Left forelimb (tissue), 1 donor: ENCODE data around the gene SPTB.

Experiments used
- DNase-seq: peaks from one replicate; pipeline ENCODE4 v3.0.0-alpha.2; 2018; ENCODE audit warnings: low spot score

SPTB gene

DNA sequence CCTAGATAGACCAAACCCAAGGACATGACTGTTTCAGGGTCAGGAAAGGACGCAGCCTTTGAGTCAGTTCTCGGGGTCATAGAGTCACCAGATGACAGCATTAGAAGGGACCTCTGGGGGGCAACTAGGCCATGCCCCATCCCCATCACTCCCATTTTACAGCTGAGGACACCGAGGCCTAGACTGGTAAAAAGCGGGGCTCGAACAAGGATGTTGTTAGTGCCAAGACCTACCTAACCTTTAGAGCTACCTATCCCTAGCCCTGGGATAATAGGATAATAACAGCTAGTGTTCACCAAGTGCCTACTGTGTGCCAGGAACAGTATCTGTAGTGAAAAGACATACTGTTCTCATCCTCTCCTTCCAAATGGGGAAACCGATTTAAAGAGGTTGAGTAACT is 126.8 kb downstream of the SPTB start:
- DNase-seq: no peak

DNA sequence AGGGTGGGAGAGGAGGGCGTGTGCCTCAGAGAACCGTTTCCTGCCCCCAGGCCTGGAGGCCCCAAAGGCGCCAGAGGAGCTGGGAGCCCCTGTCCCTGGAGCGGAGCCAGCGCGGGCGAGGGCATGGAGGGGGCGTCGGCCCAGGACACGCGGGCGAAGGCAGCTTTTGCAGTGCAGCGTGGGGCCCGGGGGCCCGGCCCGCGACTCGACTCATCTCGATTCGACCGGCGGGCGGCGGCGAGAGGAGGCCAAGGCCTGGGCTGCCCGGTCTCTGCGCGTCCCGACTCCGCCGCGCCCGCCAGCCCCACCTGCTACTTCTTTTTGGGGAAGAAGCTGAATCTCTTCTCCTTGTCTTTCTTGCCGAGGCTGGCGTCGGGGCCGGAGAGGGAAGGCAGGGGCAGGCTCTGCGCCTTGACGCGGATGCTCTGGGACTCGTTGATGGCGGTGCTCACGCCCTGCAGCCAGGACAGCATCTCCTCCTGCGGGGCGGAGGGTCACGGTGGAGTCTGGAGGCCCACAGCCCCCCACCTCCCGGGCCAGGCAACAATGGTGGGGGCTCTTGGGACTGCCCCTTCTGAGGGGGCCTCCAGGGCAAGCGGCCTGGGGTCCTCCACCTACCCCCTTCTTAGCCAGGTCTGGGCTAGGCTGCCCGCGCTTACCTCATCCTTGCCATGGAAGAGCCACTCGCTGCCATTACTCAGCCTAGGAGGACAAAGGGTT is 130.6 kb downstream of the SPTB start:
- DNase-seq: no peak

DNA sequence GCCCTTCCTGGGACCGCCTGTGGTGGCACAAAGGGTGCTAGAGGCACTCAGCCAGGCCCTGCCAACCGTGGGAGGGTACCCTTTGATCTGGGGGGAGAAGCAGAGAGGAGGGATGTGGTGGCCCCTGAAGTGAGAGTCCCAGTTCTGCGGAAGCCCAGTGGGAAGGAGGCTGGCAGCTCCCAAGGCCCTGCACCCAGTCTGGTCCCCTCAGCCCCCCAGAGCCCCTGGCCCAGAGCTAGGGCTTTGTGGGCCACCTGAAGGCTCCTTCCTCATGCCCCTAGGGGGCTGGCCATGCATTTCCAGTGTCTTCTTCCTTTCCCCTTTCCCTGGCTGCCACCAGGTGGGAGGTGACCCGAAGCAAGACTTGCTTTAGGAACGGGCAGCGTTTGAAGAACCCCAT is 131.2 kb downstream of the SPTB start:
- DNase-seq: no peak

DNA sequence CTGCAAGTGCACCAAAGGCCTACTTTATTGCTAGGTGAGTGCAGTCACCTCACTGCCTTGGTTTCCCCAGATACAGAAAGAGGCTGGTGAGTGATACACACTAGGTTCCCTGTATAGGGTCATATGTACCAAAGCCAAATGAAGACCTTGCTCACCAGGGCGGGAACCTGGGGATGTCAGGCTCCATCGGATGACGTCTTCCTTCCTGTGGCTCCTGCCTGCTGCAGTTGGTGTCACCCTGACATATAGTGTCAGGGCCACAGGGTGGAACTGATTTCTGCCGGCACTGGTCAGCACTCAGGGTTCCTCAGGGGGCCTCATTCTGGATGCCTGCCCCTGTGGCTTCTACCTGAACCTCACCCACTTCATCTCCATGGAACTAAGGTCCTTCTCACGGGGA is 132.4 kb downstream of the SPTB start:
- DNase-seq: no peak

DNA sequence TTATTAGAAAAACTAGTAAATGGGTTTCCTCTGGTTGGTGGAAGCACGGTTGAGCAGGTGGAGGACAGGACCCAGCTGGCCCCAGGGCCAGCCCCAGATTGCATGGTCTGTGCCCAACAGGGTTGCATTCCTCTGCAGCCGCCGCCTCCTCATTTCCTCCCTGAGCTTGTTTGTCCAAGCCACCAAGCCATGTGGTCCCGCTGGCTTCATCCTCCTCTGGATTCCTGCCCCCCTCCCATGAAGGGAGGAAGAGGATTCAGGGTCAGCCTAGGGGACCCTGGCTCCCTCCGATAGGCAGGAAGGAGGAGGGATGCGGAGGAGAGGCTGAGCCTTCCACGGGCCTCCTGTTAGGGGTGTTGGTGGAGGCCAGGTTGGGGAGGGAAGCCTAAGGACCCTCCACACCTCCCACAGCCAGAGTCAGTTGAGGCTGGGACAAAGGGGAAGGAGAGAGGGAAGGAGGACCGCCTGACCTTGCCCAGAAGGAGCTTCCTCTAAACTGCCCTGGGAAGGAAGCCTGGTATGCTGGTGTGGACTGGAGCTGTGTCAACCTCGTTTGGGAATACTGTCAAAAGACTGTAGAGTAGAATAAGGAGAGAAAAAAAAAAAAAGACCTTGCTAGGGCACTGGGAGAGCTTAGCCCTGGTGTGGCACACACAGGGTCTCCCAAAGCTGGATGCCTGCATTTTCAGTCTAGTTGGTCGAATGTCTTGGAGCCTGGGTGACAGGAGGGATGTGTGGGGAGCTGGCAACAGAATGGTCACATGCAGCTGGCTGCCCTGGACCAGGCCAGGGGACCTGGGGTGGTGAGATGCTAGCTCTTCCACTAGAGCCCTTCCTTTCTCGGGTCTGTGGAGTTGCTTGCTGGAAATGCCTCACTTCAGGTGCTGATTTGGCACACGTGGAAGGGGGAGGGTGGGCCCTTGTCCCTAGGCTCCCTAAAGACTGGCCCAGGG is 133.1 kb downstream of the SPTB start:
- no peak for DNase-seq

DNA sequence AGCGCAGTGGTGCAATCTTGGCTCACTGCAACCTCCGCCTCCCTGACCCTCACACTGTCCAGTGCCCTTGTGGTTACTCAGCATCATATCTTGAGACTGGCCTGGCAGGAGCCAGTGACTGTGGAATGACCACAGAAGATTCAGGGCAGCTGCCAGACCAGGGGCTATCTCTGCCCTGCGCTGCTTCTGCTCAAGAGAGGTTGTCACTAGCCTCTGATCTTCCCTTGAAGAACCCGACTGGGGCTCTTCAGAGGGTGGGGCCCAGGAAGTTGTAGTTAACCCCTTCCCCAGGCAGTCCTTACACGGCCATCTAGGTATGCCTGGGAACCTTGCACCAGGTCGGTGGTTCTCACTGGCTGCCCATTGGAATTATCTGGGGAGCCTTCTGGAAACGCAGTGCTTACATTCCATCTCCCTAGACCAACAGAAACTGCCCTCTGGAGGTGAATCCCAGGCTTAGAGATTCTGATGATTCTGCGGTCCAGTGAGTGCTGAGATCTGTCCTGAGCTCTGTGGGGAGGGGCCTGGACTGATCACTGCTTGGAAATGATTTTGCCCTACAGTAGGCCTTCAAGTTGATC is 134.1 kb downstream of the SPTB start:
- no peak for DNase-seq

DNA sequence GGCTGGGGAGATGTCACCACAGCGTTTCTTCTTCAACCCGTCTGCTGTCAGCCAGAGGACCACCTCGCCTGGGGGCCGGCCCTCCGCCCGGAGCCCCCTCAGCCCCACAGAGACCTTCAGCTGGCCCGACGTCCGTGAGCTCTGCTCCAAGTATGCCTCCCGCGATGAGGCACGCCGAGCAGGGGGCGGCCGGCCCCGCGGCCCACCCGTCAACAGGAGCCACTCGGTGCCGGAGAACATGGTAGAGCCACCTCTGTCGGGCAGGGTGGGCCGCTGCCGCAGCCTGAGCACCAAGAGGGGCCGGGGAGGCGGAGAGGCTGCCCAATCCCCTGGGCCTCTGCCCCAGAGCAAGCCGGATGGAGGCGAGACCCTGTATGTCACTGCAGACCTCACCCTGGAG is 136.6 kb downstream of the SPTB start:
- no peak for DNase-seq

DNA sequence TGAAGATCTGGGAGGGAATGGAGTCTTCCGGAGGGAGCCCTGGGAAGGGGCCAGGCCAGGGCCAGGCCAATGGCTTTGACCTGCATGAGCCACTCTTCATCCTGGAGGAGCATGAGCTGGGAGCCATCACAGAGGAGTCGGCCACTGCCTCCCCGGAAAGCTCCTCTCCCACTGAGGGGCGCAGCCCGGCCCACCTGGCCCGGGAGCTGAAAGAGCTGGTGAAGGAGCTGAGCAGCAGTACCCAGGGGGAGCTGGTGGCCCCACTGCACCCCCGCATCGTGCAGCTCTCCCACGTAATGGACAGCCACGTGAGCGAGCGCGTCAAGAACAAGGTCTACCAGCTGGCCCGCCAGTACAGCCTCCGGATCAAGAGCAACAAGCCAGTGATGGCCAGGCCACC is 137.7 kb downstream of the SPTB start:
- DNase-seq: no peak

DNA sequence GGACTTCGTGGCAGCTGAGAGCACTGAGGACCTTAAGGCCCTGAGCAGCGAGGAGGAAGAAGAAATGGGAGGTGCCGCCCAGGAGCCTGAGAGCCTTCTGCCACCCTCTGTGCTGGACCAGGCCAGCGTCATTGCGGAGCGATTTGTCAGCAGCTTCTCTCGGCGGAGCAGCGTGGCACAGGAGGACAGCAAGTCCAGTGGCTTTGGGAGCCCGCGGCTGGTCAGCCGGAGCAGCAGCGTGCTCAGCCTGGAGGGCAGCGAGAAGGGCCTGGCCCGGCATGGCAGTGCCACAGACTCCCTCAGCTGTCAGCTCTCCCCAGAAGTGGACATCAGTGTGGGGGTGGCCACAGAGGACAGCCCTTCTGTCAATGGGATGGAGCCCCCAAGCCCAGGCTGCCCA is 138.5 kb downstream of the SPTB start:
- no peak for DNase-seq

DNA sequence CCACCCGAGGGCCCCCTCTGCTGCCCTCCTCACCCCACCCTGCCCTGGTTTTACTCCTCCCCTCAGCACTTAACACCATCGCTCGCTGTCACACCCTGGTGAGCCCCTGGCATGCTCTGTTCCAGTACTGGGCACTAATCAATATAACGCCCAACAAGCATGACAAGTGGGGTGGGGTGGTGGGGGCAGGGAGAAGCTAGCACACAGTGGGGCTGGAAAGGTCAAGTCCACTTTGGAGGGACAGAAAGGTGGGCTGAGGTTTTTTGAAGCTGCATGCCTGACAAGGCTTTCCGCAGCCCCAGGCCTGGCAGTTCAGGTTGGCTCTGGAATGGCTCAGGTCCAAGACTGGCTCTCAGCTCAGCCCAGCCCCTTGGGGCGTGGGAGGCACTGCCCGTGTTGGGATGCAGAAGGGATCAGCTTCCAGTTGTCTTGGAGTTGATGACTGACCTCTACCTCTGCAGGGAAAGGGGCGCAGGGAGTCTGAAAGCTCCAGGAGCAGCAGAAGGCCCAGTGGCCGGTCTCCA is 141.4 kb downstream of the SPTB start:
- no peak for DNase-seq

DNA sequence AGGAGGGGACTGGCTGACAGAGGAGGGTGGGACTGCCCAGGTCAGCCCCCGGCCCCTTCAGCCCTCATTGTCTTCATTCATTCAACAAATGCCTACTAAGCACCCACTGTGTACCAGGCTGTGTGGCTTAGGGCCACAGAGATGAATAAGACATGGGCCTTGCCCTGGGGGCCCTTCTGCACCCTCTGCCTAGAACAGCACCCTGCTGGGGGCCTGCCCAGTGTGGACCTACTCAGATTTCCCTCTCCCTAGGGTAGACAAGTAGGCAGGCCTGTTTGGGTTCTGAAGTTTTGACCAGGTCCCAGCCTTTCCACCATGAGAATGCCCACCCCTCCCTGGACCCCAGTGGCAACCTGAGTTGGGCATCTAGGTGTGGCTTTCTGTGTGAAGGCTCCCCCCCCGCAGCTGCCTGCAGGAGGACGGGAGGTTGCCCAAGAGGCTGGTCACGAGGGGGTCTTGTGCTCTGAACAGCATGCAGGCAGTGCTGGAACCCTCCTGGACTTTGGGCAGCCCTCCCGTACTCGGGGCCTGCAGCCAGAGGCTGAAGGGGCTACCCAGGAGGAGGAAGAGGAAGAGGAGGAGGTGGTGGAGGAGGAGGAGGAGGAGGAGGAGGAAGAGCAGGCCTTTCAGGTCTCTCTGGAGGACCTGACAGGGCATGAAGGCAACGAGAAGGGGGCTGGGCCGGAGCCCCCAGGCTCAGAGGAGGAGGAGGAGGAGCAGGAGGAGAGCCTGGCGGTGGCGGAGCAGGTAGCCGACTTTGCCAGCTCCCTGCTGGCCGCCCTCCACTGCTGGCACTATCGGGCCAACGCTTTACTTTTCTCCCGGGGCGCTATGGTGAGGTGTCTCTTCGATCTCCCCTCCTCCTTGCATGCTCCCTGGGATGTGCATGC is 142.1 kb downstream of the SPTB start:
- DNase-seq: no peak

DNA sequence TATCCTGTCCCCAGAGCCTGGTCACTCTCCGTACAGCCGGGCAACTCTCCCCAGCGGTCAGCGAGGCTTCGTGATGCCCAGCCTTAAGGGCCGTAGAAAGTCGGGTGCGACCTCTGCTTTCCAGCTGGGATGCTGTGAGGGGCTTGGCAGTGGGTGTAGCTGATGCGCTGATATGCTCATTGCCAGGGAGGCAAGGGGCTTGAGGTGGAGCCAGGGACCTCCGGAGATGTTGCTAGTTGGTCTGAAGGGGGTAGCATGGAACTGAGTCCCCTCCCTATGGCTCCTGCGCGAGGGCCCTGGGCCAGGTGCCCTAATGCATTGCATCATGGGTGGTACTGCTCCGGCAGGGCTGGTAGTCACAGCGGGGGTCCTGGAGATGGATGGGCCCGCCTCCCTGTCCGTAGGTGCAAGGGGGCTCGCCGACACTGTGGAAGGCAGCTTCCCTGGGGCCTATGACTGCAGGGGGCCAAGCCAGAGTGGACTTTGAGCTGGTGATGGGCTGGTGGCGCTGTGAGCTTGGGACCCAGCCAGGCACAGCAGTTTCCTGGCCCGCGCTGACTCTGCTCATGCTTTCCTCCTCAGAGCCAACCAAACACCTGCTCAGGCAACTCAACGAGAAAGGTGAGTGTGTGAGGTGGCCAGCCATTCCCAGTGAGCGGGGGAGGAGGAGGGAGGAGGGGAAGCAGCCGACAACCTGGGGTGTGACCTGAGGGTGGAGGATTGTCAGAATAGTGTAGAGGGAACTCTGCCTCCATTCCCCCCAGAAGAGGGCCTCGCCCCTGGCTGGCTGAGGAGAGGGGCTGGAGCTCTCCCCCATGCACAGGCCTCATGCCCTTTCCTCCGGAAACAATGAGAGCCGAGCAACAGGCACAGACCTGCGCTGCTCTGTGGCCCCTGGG is 143.2 kb downstream of the SPTB start:
- DNase-seq: no peak

DNA sequence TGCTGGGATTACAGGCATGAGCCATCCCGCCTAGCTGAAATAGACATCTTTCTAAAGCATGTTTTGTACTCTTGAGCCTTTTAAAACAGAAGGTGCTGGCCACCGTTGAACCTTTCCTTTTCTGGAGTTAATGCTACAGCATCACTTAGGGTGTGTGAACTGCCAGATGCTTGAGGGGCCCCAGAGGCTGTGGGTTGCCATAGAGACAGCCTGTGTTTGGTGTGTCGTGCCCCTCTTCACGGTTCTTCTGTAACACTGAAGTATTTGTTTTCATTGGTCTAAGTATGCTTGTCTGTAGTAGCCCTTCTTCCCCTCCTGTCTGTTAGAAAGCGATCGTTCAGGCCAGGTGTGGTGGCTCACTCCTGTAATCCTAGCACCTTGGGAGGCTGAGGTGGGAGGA is 144.7 kb downstream of the SPTB start:
- no peak for DNase-seq

DNA sequence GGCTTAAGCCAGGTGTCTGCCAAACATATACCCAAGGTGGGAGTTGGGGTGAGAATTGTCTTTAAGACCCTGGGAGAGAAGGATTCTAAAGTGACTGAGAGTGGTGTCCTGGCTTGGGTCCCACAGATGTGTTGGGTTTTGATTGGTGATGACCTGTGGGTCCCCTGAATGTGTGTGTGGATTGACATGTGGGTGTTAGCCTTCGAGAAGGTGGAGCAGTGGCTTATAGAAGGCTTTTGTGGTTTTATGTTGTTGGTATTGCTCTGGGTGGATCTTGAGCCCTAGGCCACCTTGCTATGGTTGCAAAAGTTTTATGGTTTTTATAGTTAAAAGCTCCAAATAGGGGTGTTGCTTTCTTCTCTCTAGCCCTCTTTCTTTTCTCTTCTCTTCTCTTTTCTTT is 145.8 kb downstream of the SPTB start:
- DNase-seq: no peak

DNA sequence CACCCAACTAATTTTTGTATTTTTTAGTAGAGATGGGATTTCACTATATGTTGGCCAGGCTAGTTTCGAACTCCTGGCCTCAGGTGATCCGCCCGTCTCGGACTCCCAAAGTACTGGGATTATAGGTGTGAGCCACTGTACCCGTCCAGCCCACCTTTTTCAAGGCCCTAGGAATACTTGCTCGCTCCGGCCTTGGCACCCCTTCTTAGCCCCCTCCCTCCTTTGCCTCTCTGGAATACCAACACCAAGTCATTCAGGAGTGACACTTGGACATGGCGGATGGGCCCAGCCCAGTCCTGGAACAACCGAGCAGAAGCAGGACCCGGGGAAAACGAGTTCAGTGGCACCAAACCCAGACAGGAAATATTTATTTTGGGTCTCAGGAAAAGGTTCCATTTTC is 146.4 kb downstream of the SPTB start:
- DNase-seq: no peak

DNA sequence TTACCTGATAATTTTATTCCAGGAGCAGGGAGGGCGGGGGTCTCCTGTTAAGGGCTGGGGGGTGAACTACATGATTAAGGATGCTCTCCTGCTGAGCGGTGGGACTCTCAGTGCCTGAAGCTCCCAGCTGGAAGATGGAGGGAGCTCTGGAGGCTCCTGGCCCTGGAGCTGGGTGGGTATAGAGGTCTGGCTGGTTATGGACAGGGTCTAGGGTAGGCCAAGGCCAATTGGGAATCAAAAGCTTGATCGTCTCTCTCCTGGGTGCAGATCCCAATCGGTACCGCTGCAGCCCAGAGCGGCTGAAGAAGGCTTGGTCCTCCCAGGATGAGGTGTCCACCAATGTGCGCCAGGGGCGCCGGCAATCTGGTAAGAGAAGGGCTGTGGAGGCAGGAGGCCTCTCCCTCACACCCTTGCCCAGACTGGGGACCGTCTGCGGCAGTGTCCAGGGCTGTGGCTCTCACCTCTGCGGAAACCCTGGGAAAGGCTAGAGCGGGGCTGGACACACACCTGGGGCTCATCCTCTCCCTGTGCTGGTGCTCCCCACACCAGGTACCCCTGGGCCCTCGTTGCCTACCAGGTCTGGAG is 147.1 kb downstream of the SPTB start:
- DNase-seq: no peak

DNA sequence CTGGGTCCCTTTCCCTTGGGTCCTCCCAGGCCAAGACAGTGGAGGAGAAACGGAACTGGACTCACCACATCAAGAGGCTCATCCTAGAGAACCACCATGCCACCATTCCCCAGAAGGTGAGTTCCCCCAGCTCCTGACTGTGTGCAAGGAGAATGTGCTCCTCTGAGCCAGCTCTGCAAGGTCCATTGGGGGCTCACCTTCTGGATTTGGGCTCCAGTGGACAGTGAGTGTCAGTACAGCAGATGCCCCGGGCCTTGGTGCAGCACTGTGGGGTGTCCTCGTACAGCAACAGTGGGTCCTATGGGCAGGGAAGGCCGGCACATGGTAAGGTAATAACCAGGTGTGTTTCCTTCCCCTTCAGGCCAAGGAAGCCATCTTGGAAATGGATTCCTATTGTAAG is 147.6 kb downstream of the SPTB start:
- no peak for DNase-seq

DNA sequence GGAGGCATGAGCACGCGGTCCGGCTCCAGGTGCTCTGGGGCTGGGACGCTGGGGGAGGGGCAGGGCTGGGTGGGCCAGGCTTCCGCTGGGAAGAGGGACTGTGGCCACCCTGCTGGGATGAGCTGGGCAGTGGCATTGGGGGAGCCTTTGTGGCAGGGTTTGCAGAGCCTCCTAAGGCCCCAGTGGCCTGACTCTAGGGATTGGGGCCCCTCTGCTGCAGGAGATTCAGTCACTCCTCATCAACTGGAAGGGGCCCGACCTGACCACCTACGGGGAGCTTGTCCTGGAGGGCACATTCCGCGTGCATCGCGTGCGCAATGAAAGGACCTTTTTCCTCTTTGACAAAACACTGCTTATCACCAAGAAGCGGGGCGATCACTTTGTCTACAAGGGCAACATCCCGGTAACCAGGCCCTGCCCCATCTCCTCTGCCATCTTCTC is 148.5 kb downstream of the SPTB start:
- no peak for DNase-seq

DNA sequence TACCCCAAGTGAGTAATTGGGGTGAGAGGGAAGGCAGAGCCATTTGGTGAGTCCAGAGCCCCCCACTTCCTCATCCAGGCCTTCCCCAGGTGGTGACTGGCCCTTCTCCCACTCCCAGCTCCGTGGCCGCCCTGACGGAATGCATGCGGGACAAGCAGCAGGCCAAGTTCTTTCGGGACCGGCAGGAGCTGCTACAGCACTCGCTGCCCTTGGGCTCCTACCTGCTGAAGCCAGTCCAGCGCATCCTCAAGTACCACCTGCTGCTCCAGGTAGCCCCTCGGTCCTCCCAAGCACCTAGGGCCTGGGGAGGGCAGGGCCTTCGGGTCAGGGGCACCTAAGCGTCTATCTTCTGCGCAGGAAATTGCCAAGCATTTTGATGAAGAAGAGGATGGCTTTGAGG is 149.0 kb downstream of the SPTB start:
- DNase-seq: no peak

DNA sequence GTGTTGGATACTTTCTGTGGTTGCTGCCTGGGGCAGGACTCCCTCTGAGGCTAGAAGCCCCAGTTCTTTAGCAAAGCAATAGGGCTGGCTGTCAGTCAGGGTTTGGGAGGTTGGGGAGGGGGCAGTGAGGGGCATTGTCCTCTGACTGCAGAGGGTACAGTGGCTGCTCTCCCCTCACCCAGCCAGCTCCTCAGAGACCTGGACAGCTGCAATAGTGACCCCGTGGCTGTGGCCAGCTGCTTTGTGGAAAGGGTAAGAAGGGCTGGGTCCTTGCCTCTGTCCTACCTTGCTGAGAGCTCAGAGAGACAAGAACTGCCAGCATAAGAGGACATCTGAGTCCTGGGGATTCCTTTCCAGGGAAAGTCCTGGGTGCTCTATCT is 149.7 kb downstream of the SPTB start:
- no peak for DNase-seq
